ENCODE data around the gene RABL2B.
A peak's percentile ranks its signal among the peaks of the same experiment; 100 is the strongest.

RABL2B gene

DNA sequence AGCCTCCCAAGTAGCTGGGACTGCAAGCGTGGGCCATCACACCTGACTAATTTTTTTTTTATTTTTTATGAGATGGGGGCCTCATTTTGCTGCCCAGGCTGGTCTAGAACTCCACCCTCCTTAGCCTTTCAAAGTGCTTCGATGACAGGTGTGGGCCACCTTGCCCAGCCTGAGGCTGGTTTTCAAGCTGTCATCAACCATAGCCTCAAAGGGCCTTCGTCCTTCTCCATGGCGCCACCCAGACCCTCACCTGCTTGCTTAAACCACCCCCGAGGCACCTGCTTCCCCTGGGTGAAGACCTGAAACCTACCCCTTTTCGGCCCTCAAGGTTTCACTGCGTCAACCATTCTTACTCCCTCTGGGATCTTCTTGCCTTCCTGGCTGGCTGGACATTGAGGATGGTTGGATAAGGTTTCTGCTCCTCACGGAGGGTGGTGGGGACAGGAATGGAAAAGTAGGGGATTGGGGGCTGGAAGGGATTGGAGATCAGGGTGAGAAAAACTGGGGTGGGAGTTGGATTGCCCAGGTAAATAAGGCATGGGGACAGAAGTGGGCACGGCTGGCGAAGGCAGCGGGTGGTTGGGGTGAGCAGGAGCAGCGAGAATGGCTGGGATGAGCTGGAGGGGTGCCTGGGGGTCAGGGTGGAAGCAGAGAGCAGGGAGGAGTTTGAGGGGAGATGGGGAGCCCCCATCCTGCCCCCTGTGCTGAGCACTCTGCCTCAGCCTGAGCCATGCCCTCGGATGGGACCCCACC is 48.3 kb downstream of the RABL2B start:
- no peak for TF ChIP-seq CTCF (IDR thresholded peaks at IDR 0.05)

GRCh38 chr22:50734343-50734771 is 49.1 kb downstream of the RABL2B start:
- TF ChIP-seq CTCF (IDR thresholded peaks at IDR 0.05), result no peak

GRCh38 chr22:50733521-50734342 is 49.7 kb downstream of the RABL2B start:
- no peak for TF ChIP-seq CTCF (IDR thresholded peaks at IDR 0.05)

DNA sequence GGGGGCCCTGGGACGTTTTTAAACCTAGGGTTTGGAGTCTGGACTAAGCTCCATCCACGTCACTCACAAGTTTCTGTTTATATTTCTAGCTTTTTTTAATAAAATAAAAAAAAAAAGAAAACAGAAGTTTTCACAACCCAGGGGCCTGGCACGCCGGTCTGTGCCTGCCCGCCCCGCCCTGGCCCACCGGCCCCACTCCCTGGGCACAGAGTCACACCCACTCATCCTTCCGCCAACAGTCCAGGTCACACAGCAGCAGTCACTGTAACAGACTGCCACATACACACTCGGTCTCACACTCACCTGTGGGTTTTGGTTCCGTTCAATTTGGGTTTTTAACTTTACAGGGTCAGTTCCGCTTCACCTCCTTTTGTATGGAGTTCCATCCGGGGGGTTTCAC is 50.8 kb downstream of the RABL2B start:
- no peak for TF ChIP-seq CTCF (IDR thresholded peaks at IDR 0.05)

- peak; percentile 93 for TF ChIP-seq CTCF (IDR thresholded peaks at IDR 0.05)
Measured at GRCh38 chr22:50731811-50732624, 51.4 kb downstream of the RABL2B start.

DNA sequence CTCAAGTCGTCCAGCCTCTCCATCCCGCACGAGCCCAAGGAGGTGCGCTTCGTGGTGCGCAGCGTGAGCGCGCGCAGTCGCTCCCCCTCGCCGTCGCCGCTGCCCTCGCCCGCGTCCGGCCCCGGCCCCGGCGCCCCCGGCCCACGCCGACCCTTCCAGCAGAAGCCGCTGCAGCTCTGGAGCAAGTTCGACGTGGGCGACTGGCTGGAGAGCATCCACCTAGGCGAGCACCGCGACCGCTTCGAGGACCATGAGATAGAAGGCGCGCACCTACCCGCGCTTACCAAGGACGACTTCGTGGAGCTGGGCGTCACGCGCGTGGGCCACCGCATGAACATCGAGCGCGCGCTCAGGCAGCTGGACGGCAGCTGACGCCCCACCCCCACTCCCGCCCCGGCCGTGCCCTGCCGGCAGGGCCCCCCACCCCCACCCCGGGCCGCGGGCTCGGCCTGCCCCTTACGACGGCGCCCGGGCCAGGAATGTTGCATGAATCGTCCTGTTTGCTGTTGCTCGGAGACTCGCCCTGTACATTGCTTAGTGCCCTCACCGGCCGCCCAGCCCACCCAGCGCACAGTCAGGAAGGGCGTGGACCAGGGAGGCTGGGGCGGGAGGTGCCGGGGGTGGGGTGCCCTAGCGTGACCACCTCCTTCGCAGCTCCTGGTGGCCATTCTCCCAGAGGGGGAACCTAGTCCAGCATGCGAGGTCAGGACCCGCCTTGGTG is 52.3 kb downstream of the RABL2B start:
- no peak for TF ChIP-seq CTCF (IDR thresholded peaks at IDR 0.05)
